WTC11 (cell line): ENCODE data around the gene GHRHR. TPM values are rescaled to one million over a fixed set of nuclear protein-coding genes. Genes with fewer than 3 reads are reported as not detected.
A peak's percentile ranks its signal among the peaks of the same experiment; 100 is the strongest.

Experiments used
- ATAC-seq: fragments of 200-7000 bp; cut with Tn5 transposase; 2 replicates; pipeline ENCODE4 v1.10.0; 2021; ENCODE audit warnings: mild to moderate bottlenecking, moderate library complexity
- CTCF ChIA-PET: fragments of 300-600 bp; sonication (Branson Sonifier 250); formaldehyde crosslinking; loops from one replicate; lab custom pipeline; 2021; ENCODE audit warnings: antibody characterized with exemption; lab: Charles Lee
- POLR2A ChIA-PET: fragments of 350-600 bp; sonication (Branson Sonifier 250); formaldehyde crosslinking; loops from one replicate; lab custom pipeline; 2021; ENCODE audit warnings: antibody characterized with exemption; lab: Charles Lee
- DNase-seq: peaks from one replicate; pipeline ENCODE4 v3.0.0; 2021; ENCODE audit warnings: low spot score
- H3K27ac Mint-ChIP-seq: 2 replicates; pipeline ENCODE4 v1.8.0; 2021; ENCODE audit warnings: mixed read lengths
- H3K27me3 Mint-ChIP-seq: 2 replicates; pipeline ENCODE4 v1.8.0; 2021; ENCODE audit warnings: low read depth, mild to moderate bottlenecking, moderate library complexity, mixed read lengths
- H3K36me3 Mint-ChIP-seq: 2 replicates; pipeline ENCODE4 v1.8.0; 2021; ENCODE audit warnings: mixed read lengths
- H3K4me1 Mint-ChIP-seq: 2 replicates; pipeline ENCODE4 v1.8.0; 2022; ENCODE audit warnings: mixed read lengths
- H3K4me3 Mint-ChIP-seq: 2 replicates; pipeline ENCODE4 v1.8.0; 2021; ENCODE audit warnings: mild to moderate bottlenecking, moderate library complexity, mixed read lengths
- H3K9me3 Mint-ChIP-seq: 2 replicates; pipeline ENCODE4 v1.8.0; 2021; ENCODE audit warnings: mixed read lengths
- AFF4 ChIP-seq: sonication (generic); formaldehyde crosslinking; IDR thresholded peaks from 2 replicates; pipeline ENCODE4 v1.8.1; 2023; ENCODE audit warnings: mild to moderate bottlenecking, missing genetic modification reagents, borderline replicate concordance
- E2F1 ChIP-seq: sonication (generic); formaldehyde crosslinking; IDR thresholded peaks from 2 replicates; pipeline ENCODE4 v1.8.0; 2022; ENCODE audit warnings: mild to moderate bottlenecking, missing genetic modification reagents
- ERG ChIP-seq: fragments of 250-450 bp; sonication (Bioruptor Pico); IDR thresholded peaks from 2 replicates; pipeline ENCODE4 v1.8.0; 2021; ENCODE audit warnings: mild to moderate bottlenecking
- ESRRA ChIP-seq: sonication (generic); formaldehyde crosslinking; IDR thresholded peaks from 2 replicates; pipeline ENCODE4 v1.8.1; 2022; ENCODE audit warnings: mild to moderate bottlenecking, missing genetic modification reagents, borderline replicate concordance
- ETV6 ChIP-seq: sonication (generic); formaldehyde crosslinking; IDR thresholded peaks from 2 replicates; pipeline ENCODE4 v1.8.1; 2022; ENCODE audit warnings: mild to moderate bottlenecking, missing genetic modification reagents
- FOXP4 ChIP-seq: sonication (generic); formaldehyde crosslinking; IDR thresholded peaks from 2 replicates; pipeline ENCODE4 v1.8.0; 2022; ENCODE audit warnings: mild to moderate bottlenecking, missing genetic modification reagents
- GABPB1 ChIP-seq: sonication (generic); formaldehyde crosslinking; IDR thresholded peaks from 2 replicates; pipeline ENCODE4 v1.8.1; 2023; ENCODE audit warnings: mild to moderate bottlenecking, missing genetic modification reagents
- MXD4 ChIP-seq: fragments of 250-450 bp; sonication (Bioruptor Pico); IDR thresholded peaks from 2 replicates; pipeline ENCODE4 v1.8.0; 2021; ENCODE audit warnings: mild to moderate bottlenecking, moderate library complexity, borderline replicate concordance
- PRRX2 ChIP-seq: fragments of 250-450 bp; sonication (Bioruptor Pico); IDR thresholded peaks from 2 replicates; pipeline ENCODE4 v1.8.0; 2021; ENCODE audit warnings: mild to moderate bottlenecking
- RELA ChIP-seq: sonication (generic); formaldehyde crosslinking; IDR thresholded peaks from 2 replicates; pipeline ENCODE4 v1.8.1; 2022; ENCODE audit warnings: missing genetic modification reagents, mild to moderate bottlenecking, borderline replicate concordance
- STAT6 ChIP-seq: sonication (generic); formaldehyde crosslinking; conservative IDR thresholded peaks from 2 replicates; pipeline ENCODE4 v1.8.1; 2023; ENCODE audit warnings: mild to moderate bottlenecking, low read depth, missing genetic modification reagents, moderate library complexity
- total RNA-seq: library from RNA; stranded (reverse); gene quantifications from 3 replicates; pipeline ENCODE4 v1.2.3, GENCODE V29; 2021

The GHRHR gene
- total RNA-seq, 1 experiment from 2014 or later: 5.0 TPM

- CTCF ChIA-PET: interaction anchor here (0.7 to 1.6 kb wide), 3 partner anchors 38 to 100 kb away, joined by 3 to 6 read pairs (median 4); no protein-coding TSS in a partner anchor
- POLR2A ChIA-PET: interaction anchor here (0.6 kb wide), 1 partner anchor 17 kb away, joined by 4 read pairs; no protein-coding TSS in a partner anchor
- Mint-ChIP-seq H3K36me3 (no peaks in the 10 kb centered on the region), H3K4me3 (no peak overlapping the region), H3K27ac (no peak overlapping the region), H3K4me1 (peaks cover 48% of the 10 kb centered on the region), H3K27me3 (no peaks in the 10 kb centered on the region), H3K9me3 (no peaks in the 10 kb centered on the region)
- no peak for TF ChIP-seq FOXP4 (CRISPR knock-in tag)
- TF ChIP-seq ESRRA (CRISPR knock-in tag): no peak
- no peak for TF ChIP-seq GABPB1
- TF ChIP-seq MXD4 (CRISPR knock-in tag): no peak
- no peak for TF ChIP-seq RELA
- TF ChIP-seq AFF4 (CRISPR knock-in tag): no peak
- peak; percentile 39 for ATAC-seq
- peak; percentile 57 for DNase-seq
Observed at GRCh38 chr7:31022726-31023125, 59.0 kb downstream of the GHRHR start.

- Mint-ChIP-seq H3K4me1 (peaks cover 53% of the 10 kb centered on the region), H3K4me3 (no peak overlapping the region), H3K27me3 (no peaks in the 10 kb centered on the region)
- CTCF ChIA-PET: interaction anchor here (1.5 kb wide), 1 partner anchor 37 kb away, joined by 6 read pairs; no protein-coding TSS in a partner anchor
- TF ChIP-seq ETV6 (CRISPR knock-in tag) (no peak), ERG (CRISPR knock-in tag) (no peak), E2F1 (no peak), STAT6 (CRISPR knock-in tag) (no peak), PRRX2 (CRISPR knock-in tag) (no peak)
- TF ChIP-seq, all 79 proteins: peak for 0
- no peaks in the 10 kb centered on the region for H3K36me3 Mint-ChIP-seq
- ATAC-seq (no peak), DNase-seq (no peak)
- POLR2A ChIA-PET: no interaction called here
- no peaks in the 10 kb centered on the region for H3K9me3 Mint-ChIP-seq
- H3K27ac Mint-ChIP-seq: no peak overlapping the region
Observed at GRCh38 chr7:31023877-31024276, 60.1 kb downstream of the GHRHR start.
